ENCODE measurements around the gene PRR19.

PRR19 gene

GRCh38 chr19:42355896-42356295 lies 54.0 kb downstream of the PRR19 start:
- peaks cover 5% of the 10 kb centered on the region for H3K36me3 Mint-ChIP-seq
- no peak overlapping the region for H3K4me3 Mint-ChIP-seq
- no peaks in the 10 kb centered on the region for H3K9me3 Mint-ChIP-seq
- H3K27ac Mint-ChIP-seq, result no peak overlapping the region
- no peaks in the 10 kb centered on the region for H3K27me3 Mint-ChIP-seq
- H3K4me1 Mint-ChIP-seq, result no peaks in the 10 kb centered on the region

- no peak overlapping the region for H3K27ac Mint-ChIP-seq
- H3K27me3 Mint-ChIP-seq, result no peaks in the 10 kb centered on the region
- H3K4me3 Mint-ChIP-seq, result no peak overlapping the region
- H3K9me3 Mint-ChIP-seq, result no peaks in the 10 kb centered on the region
- H3K4me1 Mint-ChIP-seq, result no peaks in the 10 kb centered on the region
- peaks cover 4% of the 10 kb centered on the region for H3K36me3 Mint-ChIP-seq
Measured at GRCh38 chr19:42356686-42357085, 54.8 kb downstream of the PRR19 start.

GRCh38 chr19:42357290-42357689 lies 55.4 kb downstream of the PRR19 start:
- H3K27ac Mint-ChIP-seq, result no peak overlapping the region
- peaks cover 2% of the 10 kb centered on the region for H3K36me3 Mint-ChIP-seq
- H3K9me3 Mint-ChIP-seq, result no peaks in the 10 kb centered on the region
- H3K4me1 Mint-ChIP-seq, result no peaks in the 10 kb centered on the region
- H3K4me3 Mint-ChIP-seq, result no peak overlapping the region
- H3K27me3 Mint-ChIP-seq, result no peaks in the 10 kb centered on the region
